ENCODE results near the gene RNF112. TPM values are rescaled to one million over a fixed set of nuclear protein-coding genes. Genes with fewer than 3 reads are reported as not detected.

Gene RNF112
- total and polyA plus RNA-seq, 2 of the 8 experiments (the other 6 are each of a cell fraction or from before 2014, with no cell fraction given): 1.1 to 2.2 TPM

DNA sequence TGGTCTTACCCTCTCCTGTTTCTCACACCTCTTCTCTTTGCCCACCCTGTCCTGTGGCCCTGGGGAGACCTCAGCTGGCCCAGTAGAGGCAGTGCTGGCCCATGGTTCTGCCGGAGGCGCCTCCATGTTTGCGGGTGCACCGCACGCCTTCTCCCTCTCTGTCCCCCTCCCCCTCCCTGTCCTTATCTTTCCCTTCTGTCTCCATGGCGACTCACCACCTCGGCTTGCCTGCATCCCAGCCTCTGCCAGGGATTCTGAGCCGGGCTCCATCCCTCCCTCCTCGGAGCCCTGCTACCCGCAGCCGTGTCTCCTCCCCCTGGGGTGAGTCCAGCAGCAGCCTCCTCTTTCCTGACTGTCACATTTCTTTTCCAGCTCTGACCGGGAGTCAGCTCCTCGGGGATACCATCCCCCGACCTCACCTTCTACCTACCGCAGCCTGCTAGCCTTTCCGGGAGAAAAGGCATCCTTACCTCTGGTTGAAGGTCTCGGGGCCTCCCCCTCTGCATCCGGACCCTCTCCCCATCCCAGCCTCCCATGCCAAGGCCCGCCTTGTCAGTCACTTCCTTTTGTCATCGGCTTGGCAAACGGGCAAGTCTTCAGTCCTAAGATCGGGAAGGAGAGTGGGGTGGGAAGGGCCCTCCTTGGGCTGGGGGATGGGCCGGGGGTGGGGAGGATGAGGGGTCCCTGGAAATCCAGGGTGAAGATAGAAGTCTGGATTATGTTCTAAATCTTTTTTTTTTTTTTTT lies at the start of gene RNF112 (continued):
- peak; percentile 37 to 38; a peak in 2 of 4 replicates for TF ChIP-seq RAD21 (IDR thresholded peaks at IDR 0.05 in 1 of 2, conservative IDR thresholded peaks at IDR 0.05 in 1 of 2; ENCODE audit: low read depth in 2 of 2, low read length in 2 of 2)

Data from H1 (cell line).